ENCODE measurements around the gene BPIFB4. TPM values are rescaled to one million over a fixed set of nuclear protein-coding genes. Genes with fewer than 3 reads are reported as not detected.

The BPIFB4 gene
- total and polyA plus RNA-seq, 2 donors (not counting 1 experiment from before 2014, with no cell fraction given), result not detected

- 86% methylated on average over 3 of the region's 4 CpGs for WGBS (ENCODE audit: insufficient coverage)
- no peaks in the 10 kb centered on the region for H3K4me1 Mint-ChIP-seq
- Histone ChIP-seq H3K4me1 (ENCODE audit: control insufficient read depth in 2 of 2, insufficient read depth in 2 of 2, low read length in 2 of 2) (no peaks in the 10 kb centered on the region), H3K4me2 (replicated peaks; ENCODE audit: low read depth, low read length, poor library complexity, severe bottlenecking) (no peak overlapping the region), H3K9me3 (ENCODE audit: control extremely low read depth in 1 of 3, control insufficient read depth in 2 of 3, insufficient read depth in 1 of 3, low read length in 2 of 3) (no peaks in the 10 kb centered on the region), H3K27ac (ENCODE audit: low read length in 2 of 2) (no peak overlapping the region), H3K4me3 (ENCODE audit: control extremely low read depth in 1 of 5, extremely low read depth in 1 of 5, insufficient read depth in 1 of 5, low read depth in 2 of 5, low read length in 4 of 5) (no peak overlapping the region), H3K36me3 (replicated peaks in 1 of 2; ENCODE audit: control extremely low read depth in 1 of 2, control insufficient read depth in 1 of 2, extremely low read depth in 1 of 2, insufficient read depth in 2 of 2, low read length in 1 of 2) (no peaks in the 10 kb centered on the region), H2AFZ (ENCODE audit: insufficient read depth, low read depth, low read length, poor library complexity, severe bottlenecking) (no peak overlapping the region), H4K20me1 (ENCODE audit: control insufficient read depth, insufficient read depth, low read length, poor library complexity, severe bottlenecking) (no peaks in the 10 kb centered on the region), H3K9ac (ENCODE audit: low read length) (no peak overlapping the region), H3K79me2 (ENCODE audit: control insufficient read depth, insufficient read depth, low read length) (no peaks in the 10 kb centered on the region), H3K27me3 (replicated peaks in 1 of 4; ENCODE audit: control extremely low read depth in 1 of 4, control insufficient read depth in 3 of 4, insufficient read depth in 4 of 4, low read length in 3 of 4) (peaks cover 0 to under 1% (median 0%) of the 10 kb centered on the region in 4 experiments)
- no peak overlapping the region for H3K4me3 Mint-ChIP-seq
- CTCF ChIA-PET, result interaction anchor here (3.5 kb wide), 1 partner anchor 171 kb away, joined by 11 read pairs; no protein-coding TSS in a partner anchor
- H3K9me3 Mint-ChIP-seq (ENCODE audit: insufficient read depth), result no peaks in the 10 kb centered on the region
- ATAC-seq (ENCODE audit: low read depth) (no peak), DNase-seq (no peak)
- POLR2A ChIA-PET, result no interaction called here
- H3K27ac Mint-ChIP-seq, result no peak overlapping the region
- TF ChIP-seq CTCF (IDR thresholded peaks at IDR 0.05), result no peak
- no peak for TF ChIP-seq EZH2 (IDR thresholded peaks at IDR 0.05; ENCODE audit: borderline replicate concordance, insufficient read depth, low read depth, low read length, poor library complexity, severe bottlenecking)
- peaks cover 11% of the 10 kb centered on the region for H3K27me3 Mint-ChIP-seq
- intact Hi-C loops (cut with micrococcal nuclease), result no loop called here
Observed at GRCh38 chr20:33072362-33072761, 7.1 kb upstream of the BPIFB4 start.

GRCh38 chr20:33072813-33073212 is 6.6 kb upstream of the BPIFB4 start:
- Histone ChIP-seq H3K9me3 (ENCODE audit: control extremely low read depth in 1 of 3, control insufficient read depth in 2 of 3, insufficient read depth in 1 of 3, low read length in 2 of 3) (no peaks in the 10 kb centered on the region), H2AFZ (ENCODE audit: insufficient read depth, low read depth, low read length, poor library complexity, severe bottlenecking) (no peak overlapping the region), H3K27me3 (replicated peaks in 1 of 4; ENCODE audit: control extremely low read depth in 1 of 4, control insufficient read depth in 3 of 4, insufficient read depth in 4 of 4, low read length in 3 of 4) (peaks cover 0 to 3% (median 0%) of the 10 kb centered on the region in 4 experiments), H3K9ac (ENCODE audit: low read length) (no peak overlapping the region), H3K4me2 (replicated peaks; ENCODE audit: low read depth, low read length, poor library complexity, severe bottlenecking) (no peak overlapping the region), H4K20me1 (ENCODE audit: control insufficient read depth, insufficient read depth, low read length, poor library complexity, severe bottlenecking) (no peaks in the 10 kb centered on the region), H3K79me2 (ENCODE audit: control insufficient read depth, insufficient read depth, low read length) (no peaks in the 10 kb centered on the region), H3K4me3 (ENCODE audit: control extremely low read depth in 1 of 5, extremely low read depth in 1 of 5, insufficient read depth in 1 of 5, low read depth in 2 of 5, low read length in 4 of 5) (no peak overlapping the region), H3K27ac (ENCODE audit: low read length in 2 of 2) (no peak overlapping the region), H3K4me1 (ENCODE audit: control insufficient read depth in 2 of 2, insufficient read depth in 2 of 2, low read length in 2 of 2) (no peaks in the 10 kb centered on the region), H3K36me3 (replicated peaks in 1 of 2; ENCODE audit: control extremely low read depth in 1 of 2, control insufficient read depth in 1 of 2, extremely low read depth in 1 of 2, insufficient read depth in 2 of 2, low read length in 1 of 2) (no peaks in the 10 kb centered on the region)
- no peaks in the 10 kb centered on the region for H3K4me1 Mint-ChIP-seq
- ChIA-PET CTCF (interaction anchor here (1.0 to 3.5 kb wide), 2 partner anchors 101 to 171 kb away, joined by 3 to 11 read pairs; no protein-coding TSS in a partner anchor), POLR2A (no interaction called here)
- no peak for ATAC-seq (ENCODE audit: low read depth)
- peaks cover 11% of the 10 kb centered on the region for H3K27me3 Mint-ChIP-seq
- DNase-seq, result no peak
- no peak overlapping the region for H3K4me3 Mint-ChIP-seq
- no peak for TF ChIP-seq EZH2 (IDR thresholded peaks at IDR 0.05; ENCODE audit: borderline replicate concordance, insufficient read depth, low read depth, low read length, poor library complexity, severe bottlenecking)
- H3K9me3 Mint-ChIP-seq (ENCODE audit: insufficient read depth), result no peaks in the 10 kb centered on the region
- H3K27ac Mint-ChIP-seq, result no peak overlapping the region
- 83% methylated on average over 1 of the region's 2 CpGs for WGBS (ENCODE audit: insufficient coverage)
- intact Hi-C loops (cut with micrococcal nuclease), result no loop called here
